Endometrial microvascular endothelial cells (primary cell): Measurements from ENCODE around the gene MGST1. TPM values are rescaled to one million over a fixed set of nuclear protein-coding genes. Genes with fewer than 3 reads are reported as not detected.

ENCODE experiments used
- in situ Hi-C: cut with HindIII; loops from 2 replicates; pipeline ENCODE4 v1.10.0; 2017; ENCODE audit warnings: low sequenced_read_pairs, low pct_unique_long_range_greater_than_20kb; ENCODE audit errors: inconsistent ontology term
- total RNA-seq: library from RNA; depleted of rRNA; stranded (reverse); fragments of >200 nt; gene quantifications from one replicate; pipeline ENCODE4 v1.2.3, GENCODE V29; 2015; ENCODE audit errors: inconsistent ontology term

MGST1 gene, protein sequence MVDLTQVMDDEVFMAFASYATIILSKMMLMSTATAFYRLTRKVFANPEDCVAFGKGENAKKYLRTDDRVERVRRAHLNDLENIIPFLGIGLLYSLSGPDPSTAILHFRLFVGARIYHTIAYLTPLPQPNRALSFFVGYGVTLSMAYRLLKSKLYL
- 34.5 TPM for total RNA-seq

DNA sequence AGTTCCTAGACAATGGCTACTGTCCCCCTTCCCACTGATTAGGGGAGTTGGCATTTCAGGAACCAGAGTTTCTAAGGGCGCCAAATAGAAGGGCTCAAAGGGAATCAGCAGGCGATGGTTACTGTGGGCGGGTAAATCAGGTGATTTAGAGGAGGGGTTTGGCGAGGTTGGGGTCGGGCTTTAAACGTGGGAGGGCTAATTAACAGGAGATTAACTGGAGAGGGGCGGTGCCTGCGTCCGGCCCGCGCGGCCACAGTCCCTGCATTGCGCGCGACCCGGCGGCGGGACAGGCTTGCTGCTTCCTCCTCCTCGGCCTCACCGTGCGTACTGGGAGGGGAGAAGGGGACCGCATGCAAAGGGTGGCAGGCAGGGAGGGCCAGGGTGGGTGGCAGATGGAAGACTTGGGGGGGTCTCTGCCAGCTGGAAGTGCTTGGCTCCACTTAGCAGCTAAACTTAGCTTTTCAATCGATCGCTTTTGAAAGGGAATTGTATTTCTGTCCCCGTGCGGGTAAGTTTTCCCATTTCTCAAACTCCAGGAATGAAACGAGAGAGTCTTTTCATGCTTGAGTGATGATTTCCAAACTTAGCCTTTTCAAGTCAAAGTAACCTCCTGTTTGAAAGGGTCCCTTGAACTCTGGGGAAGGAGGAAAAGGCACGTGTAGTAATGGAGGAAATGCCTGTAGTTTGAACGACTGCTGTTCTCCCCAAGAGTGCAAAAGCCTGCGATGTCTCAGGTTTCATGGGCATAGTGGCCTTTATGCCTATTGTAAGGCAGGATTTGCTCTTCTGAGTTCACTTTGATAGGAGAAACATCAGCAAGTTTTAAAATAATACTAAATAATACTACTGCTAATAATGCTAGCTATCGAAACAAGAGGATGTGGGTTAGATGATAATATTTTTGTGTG, at the start of gene MGST1:
Gene MGST1 (plus strand): TSS at position 255 of the 908 bp plus-strand sequence. CDS start 6,608 bp downstream, outside the sequence.
- in situ Hi-C loops: loop anchor here (25.0 kb wide), 1 partner anchor 185 kb away; no protein-coding TSS in a partner anchor

DNA sequence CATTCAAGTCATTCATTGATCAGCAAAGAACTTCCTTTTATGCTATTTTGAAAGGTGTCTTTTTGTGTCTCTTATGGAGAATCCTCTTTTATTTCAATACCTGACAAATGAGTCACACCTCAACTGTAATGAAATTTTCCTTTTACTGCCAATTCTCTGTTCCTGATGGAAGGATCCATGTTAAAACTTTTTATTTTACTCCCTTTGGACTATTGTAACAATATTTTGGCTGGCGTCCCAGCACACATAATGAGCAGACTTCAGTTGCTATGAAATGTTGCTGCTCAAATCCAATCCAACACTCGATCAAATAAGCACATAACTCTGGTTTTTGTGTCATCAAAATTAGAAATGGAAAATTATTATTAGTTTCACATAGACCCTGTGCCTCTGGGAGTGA, 48.0 kb upstream of the MGST1 start:
- in situ Hi-C loops: no loop called here

DNA sequence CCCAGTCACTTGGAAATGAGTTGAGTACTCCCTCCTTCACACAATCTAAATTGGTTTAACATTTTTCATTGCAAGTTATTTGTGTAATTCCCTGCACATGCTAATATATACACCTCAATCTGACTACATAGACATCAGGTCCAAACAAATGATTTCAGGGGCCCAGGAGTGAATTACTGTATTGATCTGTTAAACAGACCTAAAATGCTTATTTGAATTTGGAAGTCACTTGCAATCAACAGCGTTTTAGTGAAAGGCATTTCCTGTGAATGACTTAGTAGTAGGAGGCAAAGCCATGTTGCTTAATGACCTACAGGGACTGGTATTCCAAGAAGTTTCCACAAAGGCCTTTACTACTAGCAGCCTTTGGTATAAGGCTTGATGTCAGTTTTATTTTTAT, 47.3 kb upstream of the MGST1 start:
- in situ Hi-C loops: no loop called here

DNA sequence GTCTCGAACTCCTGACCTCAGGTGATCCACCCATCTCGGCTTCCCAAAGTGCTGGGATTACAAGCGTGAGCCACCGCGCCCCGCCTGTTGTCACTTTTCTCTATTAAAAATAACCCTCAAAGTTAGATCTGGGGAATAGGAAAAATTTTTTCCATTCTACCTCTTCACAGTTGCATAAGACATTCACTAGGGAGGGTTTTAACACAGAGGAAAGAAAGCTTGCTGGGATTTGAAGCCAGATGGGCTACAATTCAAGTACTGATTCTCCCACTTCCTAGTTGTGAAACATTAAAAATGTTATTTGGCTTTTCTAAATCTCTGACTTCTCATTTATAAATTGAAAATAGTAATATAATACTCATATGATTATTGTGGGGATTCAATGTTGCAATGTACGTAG, 46.7 kb upstream of the MGST1 start:
- in situ Hi-C loops: no loop called here

DNA sequence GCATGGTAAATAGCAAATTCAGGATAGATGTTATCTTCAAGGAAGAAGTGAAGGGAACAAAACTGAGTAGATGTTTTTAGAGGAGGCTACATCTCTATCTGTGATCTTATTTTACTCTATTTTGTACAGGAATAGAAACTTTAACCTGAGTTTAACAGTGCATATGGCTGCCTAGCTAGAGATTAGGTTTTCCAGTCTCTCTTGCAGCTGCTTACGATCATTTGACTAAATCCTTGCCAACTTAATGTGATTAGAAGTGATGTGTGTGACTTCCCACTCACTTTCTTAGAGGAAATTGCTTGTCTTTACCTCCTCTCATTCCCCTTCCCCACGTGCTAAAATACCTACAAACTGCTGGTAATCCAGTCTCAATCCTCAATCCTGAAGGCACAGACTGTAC, 43.5 kb upstream of the MGST1 start:
- in situ Hi-C loops: no loop called here

DNA sequence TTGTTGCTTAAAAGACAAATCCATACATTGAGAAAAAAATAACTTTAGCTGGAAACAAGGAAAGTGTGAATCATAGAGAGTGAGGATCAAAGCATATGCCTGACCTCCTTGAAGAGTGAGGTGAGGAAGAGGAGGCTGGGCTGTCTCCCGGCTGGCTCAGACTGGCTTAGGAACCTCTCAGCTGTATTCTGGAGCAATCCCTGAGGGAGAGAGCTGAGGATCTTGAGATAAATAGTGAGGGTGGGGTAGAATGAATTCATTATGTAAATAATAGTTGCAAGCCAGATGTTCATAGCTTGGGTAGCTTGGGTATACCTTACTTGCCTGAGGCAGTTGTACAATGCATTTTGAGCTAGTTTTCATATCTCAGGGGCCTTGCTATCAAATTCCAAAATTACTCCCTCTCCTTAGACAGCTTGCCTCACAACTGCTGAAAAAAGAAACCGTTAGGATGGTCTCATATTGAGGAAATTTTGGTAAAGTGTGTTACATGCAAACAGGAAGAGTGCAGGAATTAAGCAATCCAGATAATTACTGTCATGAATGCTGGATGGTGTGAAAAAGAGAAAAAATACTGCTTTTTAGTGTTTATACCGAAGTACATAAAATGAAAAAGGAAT, 39.5 kb upstream of the MGST1 start:
- in situ Hi-C loops: no loop called here

DNA sequence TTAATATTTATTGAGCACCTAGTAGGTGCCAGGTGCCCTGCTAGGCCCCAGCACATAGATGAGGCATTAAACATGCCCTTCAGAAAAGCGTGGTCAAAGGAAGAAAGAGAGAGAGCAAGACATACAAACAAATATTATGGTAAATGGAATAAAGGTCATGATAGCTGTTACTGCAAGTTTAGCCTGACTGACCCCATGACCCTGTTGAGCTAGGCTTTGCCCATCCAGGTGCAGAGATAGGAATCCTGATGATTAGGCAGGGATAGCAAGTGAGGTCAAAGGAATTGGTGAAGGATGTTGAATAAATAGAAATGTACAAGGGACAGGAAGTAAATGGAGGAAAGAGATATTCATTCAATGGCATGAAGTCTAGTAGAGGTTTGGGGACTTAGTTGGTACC, 36.5 kb upstream of the MGST1 start:
- in situ Hi-C loops: no loop called here

DNA sequence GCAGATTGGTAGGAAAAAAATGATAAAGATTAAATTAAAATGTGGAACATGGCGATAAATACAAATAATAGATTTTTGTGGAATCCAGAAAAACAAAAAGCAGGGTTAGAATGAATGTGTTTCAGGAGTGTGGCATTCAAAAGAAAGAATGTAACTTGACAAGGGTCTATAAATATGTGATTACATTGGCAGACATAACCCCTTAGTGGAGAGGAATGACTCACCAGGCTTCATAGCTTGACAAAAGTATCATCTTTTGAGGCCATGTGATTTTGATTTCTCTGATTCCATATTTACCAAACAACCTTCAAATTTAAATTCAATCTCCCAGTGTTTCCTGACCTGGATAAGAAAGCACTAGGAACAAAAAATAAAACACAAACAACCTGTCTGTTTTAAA, 24.4 kb upstream of the MGST1 start:
- in situ Hi-C loops: no loop called here

DNA sequence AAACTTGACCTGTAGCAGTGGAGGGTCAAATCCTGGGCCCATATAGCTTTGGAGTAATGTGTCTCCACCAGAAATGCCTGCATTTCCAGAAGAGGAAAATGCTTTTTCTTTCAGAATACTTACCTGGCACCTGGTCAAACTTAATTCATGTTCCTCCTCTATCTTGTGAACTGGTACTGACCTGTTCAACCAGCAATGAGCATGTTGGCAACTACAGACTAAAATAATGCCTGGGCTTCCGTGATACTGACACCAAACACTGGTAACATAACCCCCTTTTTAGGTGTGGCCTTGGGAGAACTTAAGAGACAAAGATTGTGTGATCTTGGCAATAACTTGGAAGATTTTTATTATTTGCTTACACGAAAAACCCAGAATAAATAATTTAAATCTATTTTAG, 23.8 kb upstream of the MGST1 start:
- in situ Hi-C loops: no loop called here

DNA sequence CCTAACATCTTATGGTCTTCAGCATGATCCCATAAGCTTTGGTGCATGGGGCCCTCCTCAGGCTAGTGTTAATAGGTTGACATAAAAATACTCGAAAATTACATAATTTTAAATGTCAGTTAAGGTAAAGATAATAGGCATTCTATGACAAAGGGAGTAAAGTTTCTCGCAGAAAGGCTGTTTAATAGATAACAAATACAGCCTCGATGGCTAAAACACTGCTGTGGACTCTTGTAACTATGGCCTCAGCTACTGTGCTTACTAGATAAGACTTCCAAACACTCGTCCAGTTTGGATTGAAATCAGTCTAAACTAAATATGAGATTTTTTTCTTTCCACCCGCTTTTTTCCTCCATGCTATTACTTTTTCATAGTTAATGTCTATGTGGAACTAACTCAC, 23.2 kb upstream of the MGST1 start:
- in situ Hi-C loops: no loop called here

DNA sequence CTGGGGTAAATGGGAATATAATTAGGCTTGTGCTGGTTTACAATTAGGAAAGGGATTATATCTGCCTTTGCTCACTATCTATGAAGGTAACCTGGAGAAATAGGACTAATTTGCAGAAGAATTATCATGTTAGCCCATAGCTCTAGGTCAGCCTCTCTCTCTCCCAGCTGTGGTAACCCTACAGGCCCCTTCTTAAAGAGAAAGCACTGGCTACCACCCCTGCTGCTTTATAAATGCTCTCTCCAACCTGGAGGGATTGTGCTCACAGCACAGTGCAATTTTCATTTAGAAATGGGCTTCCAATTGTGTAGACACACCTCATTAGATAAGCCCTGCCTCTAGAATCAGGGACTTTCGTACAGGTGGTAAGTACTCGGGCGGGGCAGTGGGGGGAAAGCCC, 22.7 kb upstream of the MGST1 start:
- in situ Hi-C loops: loop anchor here (25.0 kb wide), 1 partner anchor 162 kb away; no protein-coding TSS in a partner anchor

DNA sequence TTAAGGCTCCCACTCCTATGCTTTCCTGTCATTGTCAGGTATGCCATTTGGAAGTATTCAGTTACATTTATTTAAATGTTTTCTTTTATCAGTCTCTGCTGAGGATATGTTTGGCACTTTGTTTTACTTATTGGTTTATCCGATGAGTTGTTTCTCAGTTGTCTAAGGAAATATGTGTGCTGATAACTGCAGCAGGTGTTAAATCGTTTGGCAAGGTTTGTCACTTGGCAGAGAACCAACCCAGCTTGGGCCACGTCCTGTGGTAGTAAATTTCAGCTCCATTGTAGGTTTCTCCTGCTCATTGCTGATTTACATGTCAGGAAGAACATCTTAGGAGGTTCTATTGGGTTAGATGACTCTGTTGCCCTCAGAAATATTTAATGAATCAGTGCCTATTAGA, 22.0 kb upstream of the MGST1 start:
- in situ Hi-C loops: loop anchor here (25.0 kb wide), 1 partner anchor 163 kb away; no protein-coding TSS in a partner anchor

DNA sequence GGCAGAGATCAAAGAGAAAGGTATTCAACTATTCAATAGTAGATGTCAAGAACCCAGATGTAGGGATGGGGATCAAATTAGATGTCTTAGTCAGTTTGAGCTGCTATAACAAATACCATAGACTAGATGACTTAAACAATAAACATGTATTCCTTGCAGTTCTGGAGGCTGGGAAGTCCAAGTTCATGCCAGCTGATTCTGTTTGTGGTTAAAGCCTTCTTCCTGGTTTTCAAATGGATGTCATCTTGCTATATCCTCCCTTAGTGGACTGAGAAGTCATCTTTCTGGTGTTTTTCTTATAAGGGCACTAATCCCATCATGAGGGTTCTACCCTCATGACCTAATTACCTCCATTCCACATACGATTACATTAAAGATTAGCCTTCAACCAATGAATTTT, 19.5 kb upstream of the MGST1 start:
- in situ Hi-C loops: loop anchor here (25.0 kb wide), 1 partner anchor 166 kb away; no protein-coding TSS in a partner anchor

DNA sequence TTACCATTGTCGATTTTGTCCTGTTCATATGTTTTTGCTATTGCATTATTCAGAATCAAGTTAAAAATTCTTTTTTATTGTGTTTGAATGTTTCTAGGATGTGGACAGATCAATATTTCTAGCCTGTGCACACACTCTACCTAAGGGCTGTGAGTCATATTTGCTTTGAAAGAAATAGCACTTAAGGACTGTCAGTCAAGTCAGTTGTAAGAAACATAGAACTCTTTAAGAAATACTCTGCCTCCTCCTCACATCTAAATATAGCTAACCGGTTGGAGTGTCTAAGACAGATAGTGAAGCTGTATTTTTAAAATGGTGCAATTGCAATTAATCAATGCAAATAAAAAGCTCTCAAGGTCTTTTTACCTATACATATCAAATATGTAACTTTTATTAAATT, 17.9 kb upstream of the MGST1 start:
- in situ Hi-C loops: loop anchor here (25.0 kb wide), 1 partner anchor 167 kb away; no protein-coding TSS in a partner anchor

DNA sequence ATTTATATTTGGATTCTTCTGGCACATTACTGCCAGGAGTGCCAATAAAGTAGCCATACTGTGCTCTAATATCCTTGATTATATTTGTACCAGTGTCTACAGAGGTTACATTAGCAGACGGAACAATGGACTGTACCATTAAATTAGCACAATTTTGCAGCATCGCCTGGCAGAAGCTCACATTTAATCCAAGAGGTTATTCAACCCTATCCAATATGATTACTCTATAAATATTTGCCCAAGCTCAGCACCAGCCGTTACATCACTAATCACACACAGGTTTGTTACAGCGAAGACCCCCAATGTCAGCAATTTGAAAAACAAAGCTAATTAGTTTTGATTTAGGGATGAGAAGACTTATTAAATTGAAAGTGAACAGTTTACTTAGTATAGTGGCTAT, 16.9 kb upstream of the MGST1 start:
- in situ Hi-C loops: loop anchor here (25.0 kb wide), 1 partner anchor 168 kb away; no protein-coding TSS in a partner anchor

DNA sequence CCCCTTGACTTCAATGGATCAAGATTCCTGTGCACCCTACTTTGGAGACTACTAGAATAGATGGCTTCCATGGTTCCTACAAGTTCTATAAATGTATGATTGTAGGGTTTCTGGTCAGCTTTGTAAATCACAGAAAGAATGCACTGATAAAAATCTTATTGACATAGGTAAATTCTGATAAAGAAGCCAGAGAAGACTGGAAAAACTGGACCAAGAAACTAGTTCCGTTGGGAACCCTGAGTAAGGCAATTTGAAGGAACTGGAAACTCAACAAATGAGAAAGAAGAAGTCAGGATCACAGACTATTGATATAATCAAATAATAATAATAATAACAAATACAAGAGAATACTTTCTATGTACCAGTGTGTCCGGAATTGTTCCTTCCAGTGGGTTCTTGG, 15.4 kb upstream of the MGST1 start:
- in situ Hi-C loops: loop anchor here (25.0 kb wide), 1 partner anchor 170 kb away; no protein-coding TSS in a partner anchor

DNA sequence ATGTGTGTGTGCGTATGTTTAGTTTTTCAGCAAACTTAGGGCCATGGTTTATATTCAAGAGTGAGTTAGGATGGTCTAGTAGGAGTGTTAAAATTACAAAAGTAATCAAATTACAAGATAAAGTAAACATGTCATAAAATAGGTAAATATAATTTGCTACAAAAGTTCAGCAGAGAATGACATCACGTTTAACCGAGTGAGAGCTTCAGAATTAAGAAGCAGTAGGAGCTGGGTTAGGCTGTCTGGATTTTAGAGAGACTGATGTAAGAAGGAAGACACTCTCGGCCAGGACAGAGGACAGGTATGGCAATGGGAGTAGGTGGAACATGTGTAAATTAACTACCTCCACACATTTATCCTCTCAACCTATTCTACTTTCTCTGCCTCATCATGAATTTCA, 11.6 kb upstream of the MGST1 start:
- in situ Hi-C loops: loop anchor here (25.0 kb wide), 1 partner anchor 174 kb away; no protein-coding TSS in a partner anchor

DNA sequence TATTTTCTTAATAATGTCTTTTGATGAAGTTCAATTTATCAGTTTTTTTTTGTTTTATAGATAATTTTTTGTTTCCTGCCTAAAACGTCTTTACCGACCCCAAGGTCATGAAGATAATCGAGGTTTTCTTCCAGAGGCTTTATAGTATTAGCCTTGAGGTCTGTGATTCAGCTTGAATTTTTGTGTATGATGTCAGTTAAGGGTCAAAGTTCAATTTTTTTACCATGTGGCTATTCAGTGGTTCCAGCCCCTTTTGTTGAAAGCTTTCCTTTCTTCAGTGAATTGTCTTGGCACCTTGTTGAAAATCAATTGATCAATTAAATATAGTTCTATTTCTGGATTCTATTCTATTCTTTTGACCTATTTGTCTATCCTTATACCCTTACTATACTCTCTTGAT, 3.2 kb upstream of the MGST1 start:
- in situ Hi-C loops: loop anchor here (25.0 kb wide), 1 partner anchor 182 kb away; no protein-coding TSS in a partner anchor

DNA sequence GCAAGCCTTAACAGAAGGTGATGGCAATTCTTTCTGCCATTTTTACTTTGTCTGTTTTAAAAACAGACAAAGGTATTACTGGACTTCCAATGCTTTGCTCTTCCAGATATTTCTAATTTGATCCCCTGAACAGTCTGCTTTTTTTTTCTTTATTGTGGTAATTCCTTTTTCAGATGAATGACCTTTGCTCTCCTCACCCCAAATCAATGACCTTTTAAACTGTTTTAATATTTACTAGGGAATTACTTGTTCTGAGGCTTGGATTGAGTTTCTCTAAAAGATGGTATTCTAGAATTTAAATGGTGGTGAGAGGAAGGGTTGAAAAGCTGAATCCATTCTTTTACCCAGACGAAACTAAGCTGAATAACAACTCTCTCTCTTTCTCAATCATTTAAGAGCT, 2.3 kb upstream of the MGST1 start:
- in situ Hi-C loops: loop anchor here (25.0 kb wide), 1 partner anchor 183 kb away; no protein-coding TSS in a partner anchor
